GM21381 (cell line): ENCODE results near the gene MDM2.

Experiments
- ATAC-seq: cut with Tn5 transposase; IDR thresholded peaks from one replicate; pipeline ENCODE4 v1.9.1; 2021; ENCODE audit warnings: mild to moderate bottlenecking, moderate library complexity; ENCODE audit not compliant: unreplicated experiment

Gene MDM2

GRCh38 chr12:68900241-68900640, 92.3 kb downstream of the MDM2 start:
- no peak for ATAC-seq
